Measurements from ENCODE around the gene ZSWIM4. TPM values are rescaled to one million over a fixed set of nuclear protein-coding genes. Genes with fewer than 3 reads are reported as not detected.

The ZSWIM4 gene
- total and polyA plus RNA-seq, 7 experiments from 2014 or later, result 0.73 to 7.8 (median 5.5) TPM

DNA sequence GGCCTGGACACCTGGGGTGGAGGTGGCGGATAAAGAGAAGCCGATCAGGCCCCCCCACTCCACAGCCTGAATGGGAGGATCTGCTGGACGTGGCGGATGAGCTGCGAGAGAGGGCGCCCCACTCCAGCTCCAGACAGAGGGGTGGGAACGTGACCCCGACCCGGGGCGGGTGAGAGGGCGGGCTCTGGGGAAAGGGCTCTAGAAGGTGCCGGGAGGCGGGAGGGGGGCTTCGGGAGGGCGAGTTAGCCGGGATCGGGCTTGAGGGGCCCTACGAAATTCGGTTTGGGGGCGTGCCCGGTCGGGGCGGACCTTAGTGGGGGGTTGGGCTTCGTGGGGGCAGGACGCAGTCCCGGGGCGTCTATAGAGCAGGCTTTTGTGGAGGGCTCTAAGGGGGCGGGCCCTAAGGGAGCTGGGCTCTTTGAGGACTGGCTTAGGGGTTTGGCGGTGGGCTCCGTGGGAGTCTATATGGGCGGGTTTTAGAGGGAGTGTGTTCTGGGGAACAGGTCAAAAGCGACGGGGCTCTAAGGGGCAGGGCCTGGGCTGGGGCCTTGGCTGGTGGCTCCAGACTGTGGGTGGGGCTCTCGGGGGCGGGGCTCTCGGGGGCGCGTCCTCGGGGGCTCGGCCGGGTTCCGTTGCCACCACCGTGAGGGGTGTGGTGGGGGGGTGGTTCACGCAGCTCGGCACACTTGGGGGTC lies 77.6 kb downstream of the ZSWIM4 start:
- Mint-ChIP-seq H3K9me3 (peaks cover 0 to 5% (median 0%) of the 10 kb centered on the region in 11 donors), H3K36me3 (no peaks in the 10 kb centered on the region), H3K4me1 (peaks cover 0 to 9% (median 3%) of the 10 kb centered on the region in 7 donors), H3K4me3 (peak overlapping the region; percentile 25 to 83 (median 72)), H3K27ac (peak overlapping the region in 3 of 9 donors; percentile 42 to 65 (median 48)), H3K27me3 (peaks cover 7 to 27% (median 9%) of the 10 kb centered on the region in 5 donors)
- ATAC-seq (peak; percentile 82), DNase-seq (peak in 2 of 9 donors; percentile 37 to 50)
- H3K36me3 ChIP-seq (ENCODE audit: control insufficient read depth in 2 of 3, insufficient read depth in 3 of 3, low read length in 3 of 3), result no peaks in the 10 kb centered on the region
- H3K27ac ChIP-seq (ENCODE audit: low read depth, low read length), result no peak overlapping the region
- ChIA-PET POLR2A (interaction anchor here (1.1 kb wide), 1 partner anchor 98 kb away, joined by 3 read pairs; no protein-coding TSS in a partner anchor), CTCF (interaction anchor here (1.3 to 1.4 kb wide), 2 partner anchors 10 to 85 kb away, joined by 3 to 10 read pairs; no protein-coding TSS in a partner anchor)
- intact Hi-C loops (cut with micrococcal nuclease), result no loop called here
- no peak overlapping the region for H3K4me3 ChIP-seq (ENCODE audit: low read length)
- peaks cover 0 to 4% of the 10 kb centered on the region in 2 donors for H3K4me1 ChIP-seq (ENCODE audit: control insufficient read depth in 2 of 2, insufficient read depth in 2 of 2, low read length in 2 of 2)
- H3K9me3 ChIP-seq (ENCODE audit: control insufficient read depth in 2 of 3, low read length in 3 of 3), result no peaks in the 10 kb centered on the region
- H3K27me3 ChIP-seq (ENCODE audit: control insufficient read depth in 2 of 2, insufficient read depth in 2 of 2, low read length in 2 of 2), result no peaks in the 10 kb centered on the region

GRCh38 chr19:13873834-13874515 lies 78.7 kb downstream of the ZSWIM4 start:
- ChIA-PET POLR2A (interaction anchor here (1.1 kb wide), 1 partner anchor 99 kb away, joined by 3 read pairs; no protein-coding TSS in a partner anchor), CTCF (interaction anchor here (1.7 kb wide), 1 partner anchor 11 kb away, joined by 7 read pairs; no protein-coding TSS in a partner anchor)
- Histone ChIP-seq H3K36me3 (ENCODE audit: control insufficient read depth in 2 of 3, insufficient read depth in 3 of 3, low read length in 3 of 3) (no peaks in the 10 kb centered on the region), H3K4me3 (ENCODE audit: low read length) (no peak overlapping the region), H3K4me1 (ENCODE audit: control insufficient read depth in 2 of 2, insufficient read depth in 2 of 2, low read length in 2 of 2) (peaks cover 0 to 4% of the 10 kb centered on the region in 2 donors), H3K27me3 (ENCODE audit: control insufficient read depth in 2 of 2, insufficient read depth in 2 of 2, low read length in 2 of 2) (no peaks in the 10 kb centered on the region), H3K9me3 (ENCODE audit: control insufficient read depth in 2 of 3, low read length in 3 of 3) (no peaks in the 10 kb centered on the region), H3K27ac (ENCODE audit: low read depth, low read length) (no peak overlapping the region)
- H3K36me3 Mint-ChIP-seq, result no peaks in the 10 kb centered on the region
- no peak for ATAC-seq
- H3K27ac Mint-ChIP-seq, result peak overlapping the region in 1 of 9 donors; percentile 72
- peaks cover 0 to 3% (median 0%) of the 10 kb centered on the region in 11 donors for H3K9me3 Mint-ChIP-seq
- H3K27me3 Mint-ChIP-seq, result peaks cover under 1 to 20% (median 8%) of the 10 kb centered on the region in 5 donors
- no peak for DNase-seq
- H3K4me3 Mint-ChIP-seq, result peak overlapping the region in 3 of 10 donors; percentile 19 to 44 (median 32)
- H3K4me1 Mint-ChIP-seq, result peaks cover 0 to 9% (median 3%) of the 10 kb centered on the region in 7 donors
- intact Hi-C loops (cut with micrococcal nuclease), result no loop called here

- Histone ChIP-seq H3K4me3 (ENCODE audit: low read length) (no peak overlapping the region), H3K4me1 (ENCODE audit: control insufficient read depth in 2 of 2, insufficient read depth in 2 of 2, low read length in 2 of 2) (peaks cover 6 to 16% of the 10 kb centered on the region in 2 donors), H3K36me3 (ENCODE audit: control insufficient read depth in 2 of 3, insufficient read depth in 3 of 3, low read length in 3 of 3) (no peaks in the 10 kb centered on the region), H3K9me3 (ENCODE audit: control insufficient read depth in 2 of 3, low read length in 3 of 3) (no peaks in the 10 kb centered on the region), H3K27ac (ENCODE audit: low read depth, low read length) (no peak overlapping the region), H3K27me3 (ENCODE audit: control insufficient read depth in 2 of 2, insufficient read depth in 2 of 2, low read length in 2 of 2) (no peaks in the 10 kb centered on the region)
- ChIA-PET POLR2A (no interaction called here), CTCF (interaction anchor here (0.7 to 1.7 kb wide), 3 partner anchors 13 to 430 kb away, joined by 3 to 7 read pairs (median 4); no protein-coding TSS in a partner anchor)
- ATAC-seq (no peak), DNase-seq (no peak)
- Mint-ChIP-seq H3K4me3 (no peak overlapping the region), H3K27me3 (peaks cover 0 to 18% (median 7%) of the 10 kb centered on the region in 5 donors), H3K9me3 (peaks cover 0 to 2% (median 0%) of the 10 kb centered on the region in 11 donors), H3K27ac (peak overlapping the region in 1 of 9 donors; percentile 34), H3K4me1 (peaks cover 0 to 20% (median 10%) of the 10 kb centered on the region in 7 donors), H3K36me3 (no peaks in the 10 kb centered on the region)
- intact Hi-C loops (cut with micrococcal nuclease), result no loop called here
Observed at GRCh38 chr19:13875824-13876223, 80.6 kb downstream of the ZSWIM4 start.

GRCh38 chr19:13876834-13877233 lies 81.6 kb downstream of the ZSWIM4 start, which contains the start of gene NANOS3:
Gene NANOS3 (plus strand): TSS chr19:13877134. CDS start chr19:13877249, 115 bp downstream.
- ATAC-seq (no peak), DNase-seq (no peak)
- H3K4me3 ChIP-seq (ENCODE audit: low read length), result no peak within 1 kb of the TSS
- H3K36me3 ChIP-seq (ENCODE audit: control insufficient read depth in 2 of 3, insufficient read depth in 3 of 3, low read length in 3 of 3), result no peaks in the 10 kb centered on the region
- no peaks in the 10 kb centered on the region for H3K36me3 Mint-ChIP-seq
- no peak within 1 kb of the TSS for H3K4me3 Mint-ChIP-seq
- ChIA-PET POLR2A (interaction anchor here (0.9 kb wide), 1 partner anchor 130 kb away, joined by 3 read pairs; no protein-coding TSS in a partner anchor), CTCF (no interaction called here)
- peaks cover 17 to 26% of the 10 kb centered on the region in 2 donors for H3K4me1 ChIP-seq (ENCODE audit: control insufficient read depth in 2 of 2, insufficient read depth in 2 of 2, low read length in 2 of 2)
- no peaks in the 10 kb centered on the region for H3K9me3 ChIP-seq (ENCODE audit: control insufficient read depth in 2 of 3, low read length in 3 of 3)
- H3K4me1 Mint-ChIP-seq, result peaks cover 0 to 30% (median 20%) of the 10 kb centered on the region in 7 donors
- no peaks in the 10 kb centered on the region for H3K27me3 ChIP-seq (ENCODE audit: control insufficient read depth in 2 of 2, insufficient read depth in 2 of 2, low read length in 2 of 2)
- no peaks in the 10 kb centered on the region for H3K9me3 Mint-ChIP-seq
- no peak within 1 kb of the TSS for H3K27ac ChIP-seq (ENCODE audit: low read depth, low read length)
- H3K27me3 Mint-ChIP-seq, result peaks cover 0 to 12% (median 3%) of the 10 kb centered on the region in 5 donors
- intact Hi-C loops (cut with micrococcal nuclease), result no loop called here
- H3K27ac Mint-ChIP-seq, result no peak within 1 kb of the TSS

GRCh38 chr19:13877303-13877702 lies 82.1 kb downstream of the ZSWIM4 start:
- H3K27me3 ChIP-seq (ENCODE audit: control insufficient read depth in 2 of 2, insufficient read depth in 2 of 2, low read length in 2 of 2), result no peaks in the 10 kb centered on the region
- POLR2A ChIA-PET, result interaction anchor here (0.9 to 1.2 kb wide), 2 partner anchors 129 to 207 kb away, joined by 3 read pairs; no protein-coding TSS in a partner anchor
- intact Hi-C loops (cut with micrococcal nuclease), result no loop called here

More at GRCh38 chr19:13877303-13877702, 82.1 kb downstream of the ZSWIM4 start:
- Mint-ChIP-seq H3K36me3 (no peaks in the 10 kb centered on the region), H3K27me3 (peaks cover 0 to 9% (median 3%) of the 10 kb centered on the region in 5 donors), H3K4me1 (peaks cover 0 to 34% (median 25%) of the 10 kb centered on the region in 7 donors), H3K9me3 (no peaks in the 10 kb centered on the region), H3K27ac (no peak overlapping the region), H3K4me3 (no peak overlapping the region)
- H3K9me3 ChIP-seq (ENCODE audit: control insufficient read depth in 2 of 3, low read length in 3 of 3), result no peaks in the 10 kb centered on the region
- no peak overlapping the region for H3K27ac ChIP-seq (ENCODE audit: low read depth, low read length)
- H3K4me1 ChIP-seq (ENCODE audit: control insufficient read depth in 2 of 2, insufficient read depth in 2 of 2, low read length in 2 of 2), result peaks cover 21 to 30% of the 10 kb centered on the region in 2 donors
- no peak for ATAC-seq
- H3K36me3 ChIP-seq (ENCODE audit: control insufficient read depth in 2 of 3, insufficient read depth in 3 of 3, low read length in 3 of 3), result no peaks in the 10 kb centered on the region
- DNase-seq, result no peak
- no peak overlapping the region for H3K4me3 ChIP-seq (ENCODE audit: low read length)
- CTCF ChIA-PET, result interaction anchor here (1.2 kb wide), 1 partner anchor 89 kb away, joined by 4 read pairs; no protein-coding TSS in a partner anchor

Data from naive thymus-derived CD4-positive, alpha-beta T cell (primary cell).